HG02884 (cell line): ENCODE results near the gene C10orf90.

Source experiments
- ATAC-seq: cut with Tn5 transposase; IDR thresholded peaks from one replicate; pipeline ENCODE4 v1.9.1; 2021; ENCODE audit warnings: mild to moderate bottlenecking, moderate library complexity; ENCODE audit not compliant: unreplicated experiment

The C10orf90 gene

GRCh38 chr10:126637501-126637900, 33.0 kb downstream of the C10orf90 start:
- ATAC-seq, result no peak

GRCh38 chr10:126634911-126635310, 35.6 kb downstream of the C10orf90 start:
- ATAC-seq, result no peak

- ATAC-seq, result no peak
These were observed 36.1 kb downstream of the C10orf90 start for GRCh38 chr10:126634347-126634746.

GRCh38 chr10:126632705-126633104, 37.8 kb downstream of the C10orf90 start:
- no peak for ATAC-seq

GRCh38 chr10:126629925-126630624, 40.4 kb downstream of the C10orf90 start:
- no peak for ATAC-seq

GRCh38 chr10:126628746-126629145, 41.7 kb downstream of the C10orf90 start:
- no peak for ATAC-seq

GRCh38 chr10:126621846-126622245, 48.6 kb downstream of the C10orf90 start:
- ATAC-seq, result no peak

- no peak for ATAC-seq
These were observed 52.0 kb downstream of the C10orf90 start for GRCh38 chr10:126618466-126618865.

GRCh38 chr10:126617733-126618132, 52.8 kb downstream of the C10orf90 start:
- ATAC-seq, result no peak

GRCh38 chr10:126617208-126617607, 53.3 kb downstream of the C10orf90 start:
- ATAC-seq, result no peak

GRCh38 chr10:126616737-126617136, 53.8 kb downstream of the C10orf90 start:
- ATAC-seq, result no peak

GRCh38 chr10:126611303-126611702, 59.2 kb downstream of the C10orf90 start:
- no peak for ATAC-seq

- ATAC-seq, result no peak
These were observed 60.9 kb downstream of the C10orf90 start for GRCh38 chr10:126609566-126609965.

- ATAC-seq, result no peak
These were observed 70.4 kb downstream of the C10orf90 start for GRCh38 chr10:126599949-126600682.

- no peak for ATAC-seq
These were observed 72.5 kb downstream of the C10orf90 start for GRCh38 chr10:126598009-126598408.

GRCh38 chr10:126597211-126597610, 73.3 kb downstream of the C10orf90 start:
- ATAC-seq, result no peak

GRCh38 chr10:126596472-126597016, 73.9 kb downstream of the C10orf90 start:
- ATAC-seq, result no peak

- no peak for ATAC-seq
These were observed 75.3 kb downstream of the C10orf90 start for GRCh38 chr10:126595160-126595559.

- ATAC-seq, result no peak
These were observed 76.4 kb downstream of the C10orf90 start for GRCh38 chr10:126593968-126594701.

GRCh38 chr10:126592901-126593300, 77.6 kb downstream of the C10orf90 start:
- ATAC-seq, result no peak

- no peak for ATAC-seq
These were observed 82.5 kb downstream of the C10orf90 start for GRCh38 chr10:126588024-126588423.
